Thyroid gland (tissue), 4 donors: ENCODE measurements around the gene HOMER2. TPM values are rescaled to one million over a fixed set of nuclear protein-coding genes. Genes with fewer than 3 reads are reported as not detected.

Experiments used
- DNase-seq, 2 donors: peaks; one replicate each; pipeline ENCODE4 v3.0.0-alpha.2; 2019
- H3K27ac ChIP-seq, 3 donors: fragments of 200-600 bp; sonication (generic); 1 replicate in 2 of 3; 2 replicates in 1 of 3; pipeline ENCODE4 v1.5.1; 2016 to 2019; ENCODE audit warnings: mild to moderate bottlenecking in 1 of 3, moderate library complexity in 1 of 3
- H3K27me3 ChIP-seq: fragments of 200-600 bp; sonication (generic); one replicate; pipeline ENCODE4 v1.5.1; 2019
- H3K36me3 ChIP-seq, 2 donors: fragments of 200-600 bp; sonication (generic); one replicate each; pipeline ENCODE4 v1.5.1; 2016 to 2019
- H3K4me1 ChIP-seq, 2 donors: fragments of 200-600 bp; sonication (generic); one replicate each; pipeline ENCODE4 v1.5.1; 2017 to 2019
- H3K4me3 ChIP-seq, 3 donors: fragments of 200-600 bp; sonication (generic); replicated peaks in 1 of 3; 1 replicate in 2 of 3; 2 replicates in 1 of 3; pipeline ENCODE4 v1.5.1; 2016; ENCODE audit warnings: mild to moderate bottlenecking in 1 of 3
- H3K9me3 ChIP-seq: fragments of 200-600 bp; sonication (generic); one replicate; pipeline ENCODE4 v1.5.1; 2017
- POLR2A ChIP-seq, 2 donors: fragments of 450-650 bp; IDR thresholded peaks; one replicate each; pipeline ENCODE4 v1.6.1; 2017; ENCODE audit warnings: antibody characterized with exemption in 2 of 2, mild to moderate bottlenecking in 2 of 2, moderate library complexity in 1 of 2
- WGBS, 2 donors: methylation state at CpG; one replicate each; pipeline ENCODE4 v1.1.5; 2017; 5-methylcytosine and 5-hydroxymethylcytosine counted together
- intact Hi-C: fragments of 100-400 bp; cut with DNase I; formaldehyde crosslinking; loops from one replicate; pipeline ENCODE4 v1.15.1; 2023
- total RNA-seq, 4 donors: library from RNA; depleted of rRNA; stranded (reverse); fragments of >200 nt; gene quantifications; one replicate each; pipeline ENCODE4 v1.2.3, GENCODE V29; 2016
- TF ChIP-seq, protein P1 (sequence below), 6 experiments: fragments of 200-600 bp in 3 of 6; fragments of 450-650 bp in 3 of 6; sonication (generic) in 3 of 6; IDR thresholded peaks; one replicate each; pipeline ENCODE4 v1.5.1; 2016 to 2019; ENCODE audit warnings: antibody characterized with exemption in 6 of 6, mild to moderate bottlenecking in 2 of 6, inconsistent platforms in 1 of 6, moderate library complexity in 1 of 6

HOMER2 gene
- total RNA-seq, 4 donors from 2014 or later = 89.1 to 211 (median 122) TPM

- TF ChIP-seq, protein P1, sequence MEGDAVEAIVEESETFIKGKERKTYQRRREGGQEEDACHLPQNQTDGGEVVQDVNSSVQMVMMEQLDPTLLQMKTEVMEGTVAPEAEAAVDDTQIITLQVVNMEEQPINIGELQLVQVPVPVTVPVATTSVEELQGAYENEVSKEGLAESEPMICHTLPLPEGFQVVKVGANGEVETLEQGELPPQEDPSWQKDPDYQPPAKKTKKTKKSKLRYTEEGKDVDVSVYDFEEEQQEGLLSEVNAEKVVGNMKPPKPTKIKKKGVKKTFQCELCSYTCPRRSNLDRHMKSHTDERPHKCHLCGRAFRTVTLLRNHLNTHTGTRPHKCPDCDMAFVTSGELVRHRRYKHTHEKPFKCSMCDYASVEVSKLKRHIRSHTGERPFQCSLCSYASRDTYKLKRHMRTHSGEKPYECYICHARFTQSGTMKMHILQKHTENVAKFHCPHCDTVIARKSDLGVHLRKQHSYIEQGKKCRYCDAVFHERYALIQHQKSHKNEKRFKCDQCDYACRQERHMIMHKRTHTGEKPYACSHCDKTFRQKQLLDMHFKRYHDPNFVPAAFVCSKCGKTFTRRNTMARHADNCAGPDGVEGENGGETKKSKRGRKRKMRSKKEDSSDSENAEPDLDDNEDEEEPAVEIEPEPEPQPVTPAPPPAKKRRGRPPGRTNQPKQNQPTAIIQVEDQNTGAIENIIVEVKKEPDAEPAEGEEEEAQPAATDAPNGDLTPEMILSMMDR (IDR thresholded peaks at IDR 0.05) = no peak
- TF ChIP-seq POLR2A (IDR thresholded peaks at IDR 0.05) = no peak
- Histone ChIP-seq H3K36me3 (no peaks in the 10 kb centered on the region), H3K9me3 (no peaks in the 10 kb centered on the region), H3K4me1 (no peaks in the 10 kb centered on the region), H3K4me3 (no peak overlapping the region), H3K27ac (no peak overlapping the region), H3K27me3 (no peaks in the 10 kb centered on the region)
- intact Hi-C loops = no loop called here
- no peak for DNase-seq
- 93 to 96% methylated on average over 6 of the region's 6 CpGs for WGBS, 2 donors
Observed at GRCh38 chr15:82909080-82909815, 43.3 kb downstream of the HOMER2 start.

DNA sequence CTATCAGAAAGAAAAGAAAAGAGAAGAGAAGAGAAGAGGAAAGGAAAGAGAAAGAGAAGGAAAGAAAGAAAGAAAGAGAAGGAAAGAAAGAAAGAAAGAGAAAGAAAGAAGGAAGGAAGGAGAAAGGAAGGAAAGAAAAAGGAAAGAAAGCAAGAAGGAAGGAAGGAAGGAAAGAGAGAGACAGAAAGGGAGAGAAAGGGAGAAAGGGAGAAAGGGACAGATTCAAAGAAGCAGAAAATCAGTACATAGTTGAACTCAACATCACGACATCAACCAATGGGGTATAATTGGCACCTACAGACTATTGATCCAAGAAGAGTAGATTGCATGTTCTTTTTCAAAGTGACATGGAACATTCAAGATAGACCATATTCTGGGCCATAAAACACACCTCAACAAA, 45.2 kb downstream of the HOMER2 start:
- no peak for TF ChIP-seq POLR2A (IDR thresholded peaks at IDR 0.05)
- TF ChIP-seq, protein P1 (IDR thresholded peaks at IDR 0.05) = no peak
- no peaks in the 10 kb centered on the region for H3K36me3 ChIP-seq
- DNase-seq = no peak
- H3K4me1 ChIP-seq = no peaks in the 10 kb centered on the region
- intact Hi-C loops = no loop called here
- no peaks in the 10 kb centered on the region for H3K9me3 ChIP-seq
- H3K4me3 ChIP-seq = no peak overlapping the region
- no peaks in the 10 kb centered on the region for H3K27me3 ChIP-seq
- no peak overlapping the region for H3K27ac ChIP-seq
- 95 to 100% methylated on average over 1 of the region's 1 CpG for WGBS, 2 donors

- no peak for DNase-seq
- intact Hi-C loops = no loop called here
- Histone ChIP-seq H3K27me3 (no peaks in the 10 kb centered on the region), H3K36me3 (no peaks in the 10 kb centered on the region), H3K27ac (no peak overlapping the region), H3K4me1 (no peaks in the 10 kb centered on the region), H3K9me3 (no peaks in the 10 kb centered on the region), H3K4me3 (no peak overlapping the region)
- 88 to 93% methylated on average over 3 of the region's 3 CpGs for WGBS, 2 donors
- TF ChIP-seq POLR2A (IDR thresholded peaks at IDR 0.05) = no peak
- TF ChIP-seq, protein P1 (IDR thresholded peaks at IDR 0.05) = no peak
Observed at GRCh38 chr15:82904574-82904973, 47.9 kb downstream of the HOMER2 start.

DNA sequence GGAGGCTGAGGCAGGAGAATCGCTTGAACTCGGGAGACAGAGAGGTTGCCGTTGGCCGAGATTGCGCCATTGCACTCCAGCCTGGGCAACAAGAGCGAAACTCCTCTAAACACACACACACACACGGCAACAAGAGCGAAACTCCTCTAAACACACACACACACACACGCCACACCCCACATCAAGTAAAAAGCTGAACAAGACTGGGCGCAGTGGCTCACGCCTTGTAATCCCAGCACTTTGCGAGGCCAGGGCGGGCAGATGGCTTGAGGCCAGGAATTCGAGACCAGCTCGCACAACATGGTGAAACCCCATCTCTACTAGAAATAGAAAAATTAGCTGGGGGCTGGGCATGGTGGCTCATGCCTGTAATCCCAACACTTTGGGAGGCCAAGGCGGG, 49.0 kb downstream of the HOMER2 start:
- intact Hi-C loops = no loop called here

More for the DNA sequence above, 49.0 kb downstream of the HOMER2 start:
- Histone ChIP-seq H3K27me3 (no peaks in the 10 kb centered on the region), H3K36me3 (no peaks in the 10 kb centered on the region), H3K9me3 (no peaks in the 10 kb centered on the region), H3K4me1 (peaks cover 0 to 2% of the 10 kb centered on the region in 2 donors), H3K4me3 (no peak overlapping the region), H3K27ac (no peak overlapping the region)
- WGBS, 2 donors = 97 to 98% methylated on average over 16 of the region's 16 CpGs
- DNase-seq = no peak
- TF ChIP-seq POLR2A (IDR thresholded peaks at IDR 0.05) = no peak
- TF ChIP-seq, protein P1 (IDR thresholded peaks at IDR 0.05) = no peak
